Karpas-422 (cell line): Measurements from ENCODE around the gene RXFP1. TPM values are rescaled to one million over a fixed set of nuclear protein-coding genes. Genes with fewer than 3 reads are reported as not detected.

Experiments
- DNase-seq: peaks from one replicate; pipeline ENCODE4 v3.0.0-alpha.2; 2015
- H2AFZ ChIP-seq: fragments of 200-600 bp; sonication (generic); 2 replicates; pipeline ENCODE4 v1.6.1; 2014; ENCODE audit warnings: antibody characterized with exemption, low read length, mixed read lengths
- H3K27ac ChIP-seq: fragments of 200-600 bp; sonication (generic); 2 replicates; pipeline ENCODE4 v1.5.1; 2014; ENCODE audit warnings: mild to moderate bottlenecking, low read length, moderate library complexity
- H3K27me3 ChIP-seq: fragments of 200-600 bp; sonication (generic); 2 replicates; pipeline ENCODE4 v1.6.1; 2014; ENCODE audit warnings: low read length, mixed read lengths
- H3K36me3 ChIP-seq: fragments of 200-600 bp; sonication (generic); 2 replicates; pipeline ENCODE4 v1.6.1; 2014; ENCODE audit warnings: low read length, mixed read lengths; ENCODE audit not compliant: insufficient read depth
- H3K4me1 ChIP-seq: fragments of 200-600 bp; sonication (generic); 2 replicates; pipeline ENCODE4 v1.6.1; 2014; ENCODE audit warnings: mild to moderate bottlenecking, low read length, mixed read lengths
- H3K4me2 ChIP-seq: fragments of 200-600 bp; sonication (generic); 2 replicates; pipeline ENCODE4 v1.6.1; 2014; ENCODE audit warnings: low read length, low read depth, mild to moderate bottlenecking; ENCODE audit not compliant: poor library complexity, severe bottlenecking
- H3K4me3 ChIP-seq: fragments of 200-600 bp; sonication (generic); 2 replicates; pipeline ENCODE4 v1.5.1; 2014; ENCODE audit warnings: mild to moderate bottlenecking, antibody characterized with exemption, low read length, mixed read lengths
- H3K79me2 ChIP-seq: fragments of 200-600 bp; sonication (generic); 2 replicates; pipeline ENCODE4 v1.6.1; 2014; ENCODE audit warnings: mild to moderate bottlenecking, low read length, mixed read lengths
- H3K9ac ChIP-seq: fragments of 200-600 bp; sonication (generic); 2 replicates; pipeline ENCODE4 v1.6.0; 2014; ENCODE audit warnings: low read length
- H3K9me2 ChIP-seq: fragments of 200-600 bp; sonication (generic), shearing (Covaris generic); replicated peaks from 2 replicates; pipeline ENCODE4 v1.6.0; 2014; ENCODE audit warnings: mild to moderate bottlenecking, low read length, moderate library complexity; ENCODE audit not compliant: insufficient read depth
- H3K9me3 ChIP-seq: fragments of 300-700, 200-600 bp; sonication (generic); 2 replicates; pipeline ENCODE4 v1.6.1; 2014; ENCODE audit warnings: low read length, mixed read lengths
- H4K20me1 ChIP-seq: fragments of 200-600 bp; sonication (generic); 2 replicates; pipeline ENCODE4 v1.6.1; 2014; ENCODE audit warnings: mild to moderate bottlenecking, antibody characterized with exemption, low read length, low read depth; ENCODE audit not compliant: insufficient read depth
- total RNA-seq: library from RNA; depleted of rRNA; stranded (reverse); fragments of >200 nt; shearing (Covaris generic); gene quantifications from 2 replicates; pipeline ENCODE4 v1.2.3, GENCODE V29; 2014; ENCODE audit warnings: low replicate concordance

The RXFP1 gene
- total RNA-seq, 1 experiment from 2014 or later: not detected

- Histone ChIP-seq H3K27me3 (no peaks in the 10 kb centered on the region), H3K27ac (no peak overlapping the region), H3K79me2 (no peaks in the 10 kb centered on the region), H3K9me2 (no peaks in the 10 kb centered on the region), H3K4me3 (no peak overlapping the region), H3K4me1 (peaks cover 5% of the 10 kb centered on the region), H3K36me3 (no peaks in the 10 kb centered on the region), H3K4me2 (no peak overlapping the region), H4K20me1 (no peaks in the 10 kb centered on the region), H2AFZ (no peak overlapping the region), H3K9ac (no peak overlapping the region), H3K9me3 (no peaks in the 10 kb centered on the region)
- peak; percentile 87 for DNase-seq
Measured at GRCh38 chr4:158624889-158625478, 103.3 kb downstream of the RXFP1 start.

- Histone ChIP-seq H3K79me2 (no peaks in the 10 kb centered on the region), H4K20me1 (no peaks in the 10 kb centered on the region), H3K27ac (no peak overlapping the region), H2AFZ (no peak overlapping the region), H3K36me3 (no peaks in the 10 kb centered on the region), H3K4me3 (no peak overlapping the region), H3K27me3 (no peaks in the 10 kb centered on the region), H3K9me2 (no peaks in the 10 kb centered on the region), H3K9ac (no peak overlapping the region), H3K4me2 (no peak overlapping the region), H3K9me3 (no peaks in the 10 kb centered on the region), H3K4me1 (peaks cover 5% of the 10 kb centered on the region)
- DNase-seq: no peak
Measured at GRCh38 chr4:158625544-158625943, 103.9 kb downstream of the RXFP1 start.

- H3K27me3 ChIP-seq: no peaks in the 10 kb centered on the region
- H3K36me3 ChIP-seq: no peaks in the 10 kb centered on the region
- no peak overlapping the region for H3K9ac ChIP-seq
- DNase-seq: no peak
- H3K27ac ChIP-seq: no peak overlapping the region
- no peak overlapping the region for H3K4me2 ChIP-seq
- H3K4me3 ChIP-seq: no peak overlapping the region
- H3K9me3 ChIP-seq: no peaks in the 10 kb centered on the region
- H3K9me2 ChIP-seq: no peaks in the 10 kb centered on the region
- H4K20me1 ChIP-seq: no peaks in the 10 kb centered on the region
- H3K4me1 ChIP-seq: no peaks in the 10 kb centered on the region
- no peak overlapping the region for H2AFZ ChIP-seq
- H3K79me2 ChIP-seq: no peaks in the 10 kb centered on the region
Measured at GRCh38 chr4:158630893-158631292, 109.2 kb downstream of the RXFP1 start.

- Histone ChIP-seq H4K20me1 (no peaks in the 10 kb centered on the region), H3K9me2 (0 out of 2 replicates have a peak, but pooled peaks cover under 1% of the 10 kb centered on the region), H3K27ac (no peak overlapping the region), H3K9me3 (no peaks in the 10 kb centered on the region), H3K4me2 (no peak overlapping the region), H3K27me3 (no peaks in the 10 kb centered on the region), H3K4me1 (no peaks in the 10 kb centered on the region), H3K36me3 (no peaks in the 10 kb centered on the region), H3K79me2 (no peaks in the 10 kb centered on the region), H3K9ac (no peak overlapping the region), H2AFZ (no peak overlapping the region), H3K4me3 (no peak overlapping the region)
- no peak for DNase-seq
Measured at GRCh38 chr4:158636619-158637018, 114.9 kb downstream of the RXFP1 start.

- no peak overlapping the region for H3K4me3 ChIP-seq
- no peaks in the 10 kb centered on the region for H3K36me3 ChIP-seq
- H3K4me1 ChIP-seq: no peaks in the 10 kb centered on the region
- no peak for DNase-seq
- H3K9ac ChIP-seq: no peak overlapping the region
- no peaks in the 10 kb centered on the region for H3K79me2 ChIP-seq
- no peak overlapping the region for H3K4me2 ChIP-seq
- H4K20me1 ChIP-seq: no peaks in the 10 kb centered on the region
- H3K27me3 ChIP-seq: peaks cover 3% of the 10 kb centered on the region; the same call in 1 of the 2 replicates
- H3K9me3 ChIP-seq: no peaks in the 10 kb centered on the region
- 0 out of 2 replicates have a peak, but pooled peaks cover 2% of the 10 kb centered on the region for H3K9me2 ChIP-seq
- H2AFZ ChIP-seq: no peak overlapping the region
- H3K27ac ChIP-seq: no peak overlapping the region
Measured at GRCh38 chr4:158644356-158644755, 122.7 kb downstream of the RXFP1 start.

- H4K20me1 ChIP-seq: no peaks in the 10 kb centered on the region
- no peak overlapping the region for H3K27ac ChIP-seq
- H3K4me2 ChIP-seq: no peak overlapping the region
- no peaks in the 10 kb centered on the region for H3K79me2 ChIP-seq
- no peak for DNase-seq
- H3K4me3 ChIP-seq: no peak overlapping the region
- 0 out of 2 replicates have a peak, but pooled peaks cover 2% of the 10 kb centered on the region for H3K9me2 ChIP-seq
- H3K9me3 ChIP-seq: no peaks in the 10 kb centered on the region
- H3K9ac ChIP-seq: no peak overlapping the region
- no peak overlapping the region for H2AFZ ChIP-seq
- H3K27me3 ChIP-seq: peaks cover 3% of the 10 kb centered on the region; the same call in 1 of the 2 replicates
- no peaks in the 10 kb centered on the region for H3K4me1 ChIP-seq
- H3K36me3 ChIP-seq: no peaks in the 10 kb centered on the region
Measured at GRCh38 chr4:158644760-158645159, 123.1 kb downstream of the RXFP1 start.

GRCh38 chr4:158649111-158649680 is 127.5 kb downstream of the RXFP1 start:
- DNase-seq: no peak
- H3K27ac ChIP-seq: no peak overlapping the region
- H3K9me3 ChIP-seq: no peaks in the 10 kb centered on the region

GRCh38 chr4:158652920-158653319 is 131.2 kb downstream of the RXFP1 start:
- H3K27ac ChIP-seq: no peak overlapping the region
- peak overlapping the region; percentile 2; the same call in 1 of the 2 replicates for H2AFZ ChIP-seq
- no peaks in the 10 kb centered on the region for H3K9me2 ChIP-seq
- peak overlapping the region; percentile 26 for H3K4me2 ChIP-seq
- no peaks in the 10 kb centered on the region for H3K27me3 ChIP-seq
- H3K4me3 ChIP-seq: no peak overlapping the region
- no peaks in the 10 kb centered on the region for H3K9me3 ChIP-seq
- no peaks in the 10 kb centered on the region for H4K20me1 ChIP-seq
- no peaks in the 10 kb centered on the region for H3K79me2 ChIP-seq
- 0 out of 2 replicates have a peak, but pooled peaks cover 4% of the 10 kb centered on the region for H3K4me1 ChIP-seq
- no peak overlapping the region for H3K9ac ChIP-seq
- H3K36me3 ChIP-seq: no peaks in the 10 kb centered on the region
- no peak for DNase-seq

More at GRCh38 chr4:158649111-158649680, 127.5 kb downstream of the RXFP1 start:
- H3K4me1 ChIP-seq: 0 out of 2 replicates have a peak, but pooled peaks cover 4% of the 10 kb centered on the region
- H3K36me3 ChIP-seq: no peaks in the 10 kb centered on the region
- no peak overlapping the region for H3K4me2 ChIP-seq
- no peak overlapping the region for H3K9ac ChIP-seq
- H3K4me3 ChIP-seq: no peak overlapping the region
- no peaks in the 10 kb centered on the region for H3K79me2 ChIP-seq
- H3K27me3 ChIP-seq: peaks cover 3% of the 10 kb centered on the region; the same call in 1 of the 2 replicates
- H3K9me2 ChIP-seq: no peaks in the 10 kb centered on the region
- H2AFZ ChIP-seq: no peak overlapping the region
- H4K20me1 ChIP-seq: no peaks in the 10 kb centered on the region
